Activated CD4-positive, alpha-beta memory T cell treated with anti-CD3 and anti-CD28 coated beads for 36 hours (primary cell): ENCODE measurements around the gene FAM187B. TPM values are rescaled to one million over a fixed set of nuclear protein-coding genes. Genes with fewer than 3 reads are reported as not detected.

Source experiments
- CTCF ChIA-PET: fragments of 350-600 bp; sonication (Branson Sonifier 250); formaldehyde crosslinking; loops from one replicate; lab custom pipeline; 2021; ENCODE audit warnings: antibody characterized with exemption, inconsistent platforms; lab: Charles Lee
- POLR2A ChIA-PET: fragments of 350-600 bp; sonication (Branson Sonifier 250); formaldehyde crosslinking; loops from one replicate; lab custom pipeline; 2021; ENCODE audit warnings: antibody characterized with exemption; lab: Charles Lee
- DNase-seq: peaks from one replicate; pipeline ENCODE4 v3.0.0-alpha.2; 2020
- H3K27ac Mint-ChIP-seq: one replicate; pipeline ENCODE4 v1.8.0; 2021; ENCODE audit warnings: mixed read lengths
- H3K27me3 Mint-ChIP-seq: one replicate; pipeline ENCODE4 v1.8.0; 2021; ENCODE audit warnings: mixed read lengths
- H3K36me3 Mint-ChIP-seq: one replicate; pipeline ENCODE4 v1.8.0; 2021; ENCODE audit warnings: mixed read lengths
- H3K4me1 Mint-ChIP-seq: one replicate; pipeline ENCODE4 v1.8.0; 2021; ENCODE audit warnings: low read depth, mixed read lengths
- H3K4me3 Mint-ChIP-seq: one replicate; pipeline ENCODE4 v1.8.0; 2021; ENCODE audit warnings: mild to moderate bottlenecking, mixed read lengths
- H3K9me3 Mint-ChIP-seq: one replicate; pipeline ENCODE4 v1.8.0; 2021; ENCODE audit warnings: mixed read lengths
- intact Hi-C: fragments of 100-400 bp; cut with micrococcal nuclease; formaldehyde crosslinking; loops from one replicate; pipeline ENCODE4 v1.15.1; 2023
- total RNA-seq, 2 experiments: library from RNA; stranded (reverse); gene quantifications; one replicate each; pipeline ENCODE4 v1.2.3, GENCODE V29; 2021

The FAM187B gene
- total RNA-seq, 2 experiments from 2014 or later = 0.19 TPM; not detected in 1

DNA sequence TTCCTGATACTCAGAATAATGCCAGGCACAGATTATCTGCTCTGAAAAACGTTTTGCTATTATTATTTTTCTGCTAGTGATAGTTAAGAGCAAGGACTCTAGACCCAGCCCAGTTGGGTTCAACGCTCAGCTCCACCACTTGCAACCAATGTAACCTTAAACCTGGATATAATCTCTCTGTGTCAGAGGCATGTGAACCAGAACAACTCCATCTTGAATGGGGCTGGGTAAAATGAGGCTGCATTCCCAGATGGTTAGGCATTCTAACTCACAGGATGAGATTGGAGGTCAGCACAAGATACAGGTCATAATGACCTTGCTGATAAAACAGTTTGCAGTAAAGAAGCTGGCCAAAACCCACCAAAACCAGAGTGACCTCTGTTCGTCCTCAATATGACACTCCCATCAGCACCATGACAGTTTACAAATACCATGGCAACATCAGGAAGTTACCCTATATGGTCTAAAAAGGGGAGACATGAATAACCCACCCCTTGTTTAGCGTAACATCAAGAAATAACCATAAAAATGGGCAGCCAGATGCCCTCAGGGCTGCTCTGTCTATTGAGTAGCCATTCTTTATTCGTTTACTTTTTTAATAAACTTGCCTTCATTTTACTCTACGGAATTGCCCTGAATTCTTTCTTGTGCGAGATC lies 13.6 kb downstream of the FAM187B start:
- H3K27ac Mint-ChIP-seq = peak overlapping the region; percentile 92
- H3K36me3 Mint-ChIP-seq = peaks cover 2% of the 10 kb centered on the region
- DNase-seq = peak; percentile 7
- H3K27me3 Mint-ChIP-seq = no peaks in the 10 kb centered on the region
- intact Hi-C loops = loop anchor here (1.0 to 10.0 kb wide), 6 partner anchors 10 to 497 kb away; partner anchors contain the start of gene USF2
- ChIA-PET POLR2A (interaction anchor here (1.2 to 1.3 kb wide), 2 partner anchors 25 to 60 kb away, joined by 5 to 6 read pairs; partner anchors contain the start of gene FXYD5), CTCF (interaction anchor here (1.0 to 1.9 kb wide), 2 partner anchors 30 to 148 kb away, joined by 4 to 5 read pairs; no protein-coding TSS in a partner anchor)
- H3K4me1 Mint-ChIP-seq = peaks cover 63% of the 10 kb centered on the region
- no peak overlapping the region for H3K4me3 Mint-ChIP-seq
- H3K9me3 Mint-ChIP-seq = peaks cover 16% of the 10 kb centered on the region

DNA sequence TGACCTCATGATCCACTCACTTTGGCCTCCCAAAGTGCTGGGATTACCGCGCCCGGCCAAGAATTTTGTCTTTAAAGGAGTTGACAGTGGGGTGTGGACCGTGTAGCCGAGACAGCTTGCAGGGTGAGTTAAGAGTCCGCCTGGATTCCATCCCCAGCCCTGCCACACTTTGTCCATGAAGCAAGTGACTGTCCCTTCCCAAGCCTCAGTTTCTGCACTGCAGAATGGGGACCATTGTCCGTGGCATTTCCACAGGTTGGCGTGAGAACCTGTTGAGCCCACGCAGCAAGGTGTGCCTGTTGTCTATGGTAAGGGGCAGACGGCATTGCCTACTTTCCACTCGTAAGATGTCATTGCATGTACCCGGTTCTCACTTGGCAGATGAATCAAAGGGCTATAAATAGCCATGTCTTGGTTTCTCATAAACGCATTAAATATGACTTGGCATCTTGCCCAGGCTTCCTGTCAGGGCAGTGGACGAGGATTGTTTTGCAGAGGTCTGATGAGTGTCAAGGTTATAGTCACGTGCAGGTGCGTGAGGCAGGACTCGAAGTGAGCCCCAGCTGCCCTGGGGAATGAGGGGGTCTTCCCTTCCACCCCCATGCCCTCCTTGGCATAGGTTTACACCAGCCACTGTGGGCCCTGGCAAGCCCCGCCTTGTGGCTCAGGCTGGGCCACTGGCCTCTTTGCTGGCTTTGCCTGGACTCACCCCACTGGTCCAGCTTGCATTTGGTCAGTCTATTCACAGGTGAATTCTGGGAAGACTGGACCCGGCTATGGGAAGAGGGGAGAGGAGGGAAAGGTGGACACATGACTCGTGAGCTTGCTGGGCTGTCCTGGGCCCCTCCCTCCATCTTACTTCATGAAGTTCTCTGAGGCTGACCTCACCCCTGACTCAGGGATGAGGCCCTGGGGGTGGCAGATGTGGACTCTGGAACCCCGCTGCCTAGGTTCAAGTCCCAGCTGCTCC lies 14.6 kb downstream of the FAM187B start:
- intact Hi-C loops = loop anchor here (1.0 to 10.0 kb wide), 6 partner anchors 9 to 498 kb away; partner anchors contain the start of gene USF2
- Mint-ChIP-seq H3K4me1 (peaks cover 64% of the 10 kb centered on the region), H3K36me3 (peaks cover 2% of the 10 kb centered on the region), H3K27ac (peak overlapping the region; percentile 92), H3K4me3 (peak overlapping the region; percentile 35), H3K9me3 (peaks cover 10% of the 10 kb centered on the region), H3K27me3 (no peaks in the 10 kb centered on the region)
- DNase-seq = peak; percentile 89
- ChIA-PET POLR2A (interaction anchor here (0.8 to 1.3 kb wide), 3 partner anchors 26 to 73 kb away, joined by 4 to 6 read pairs (median 5); partner anchors contain the start of gene FXYD5), CTCF (interaction anchor here (1.0 to 1.9 kb wide), 2 partner anchors 30 to 147 kb away, joined by 4 to 5 read pairs; no protein-coding TSS in a partner anchor)

DNA sequence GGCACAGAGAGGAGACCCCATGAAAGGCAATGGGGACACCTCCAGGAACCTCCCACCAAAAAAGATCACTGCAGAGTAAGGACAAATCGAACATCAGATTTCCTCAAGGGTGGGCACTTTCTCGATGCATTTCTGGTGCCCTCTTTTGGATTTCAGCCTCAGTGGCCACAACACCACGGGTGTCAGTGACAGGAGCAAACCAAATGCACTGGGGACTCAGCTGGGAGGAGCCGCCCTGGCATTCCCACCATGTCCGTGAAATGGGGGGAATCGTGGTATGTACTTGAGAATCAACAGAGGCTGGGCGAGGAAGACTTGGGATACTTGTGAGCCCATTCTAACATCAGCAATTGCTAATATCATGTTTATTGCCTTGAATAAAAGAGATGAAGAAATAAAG lies 16.3 kb downstream of the FAM187B start:
- CTCF ChIA-PET = no interaction called here
- POLR2A ChIA-PET = no interaction called here
- Mint-ChIP-seq H3K4me1 (peaks cover 77% of the 10 kb centered on the region), H3K9me3 (peaks cover 8% of the 10 kb centered on the region), H3K36me3 (peaks cover 2% of the 10 kb centered on the region), H3K27ac (peak overlapping the region; percentile 92), H3K4me3 (no peak overlapping the region), H3K27me3 (no peaks in the 10 kb centered on the region)
- DNase-seq = no peak
- intact Hi-C loops = loop anchor here (5.0 to 10.0 kb wide), 3 partner anchors 147 to 500 kb away; no protein-coding TSS in a partner anchor

GRCh38 chr19:35211545-35212230 lies 16.9 kb downstream of the FAM187B start:
- peak; percentile 83 for DNase-seq
- intact Hi-C loops = loop anchor here (5.0 to 10.0 kb wide), 3 partner anchors 147 to 501 kb away; no protein-coding TSS in a partner anchor
- peak overlapping the region; percentile 42 for H3K4me3 Mint-ChIP-seq
- CTCF ChIA-PET = interaction anchor here (0.6 kb wide), 2 partner anchors 55 to 69 kb away, joined by 3 to 4 read pairs; no protein-coding TSS in a partner anchor
- POLR2A ChIA-PET = interaction anchor here (0.6 to 1.6 kb wide), 2 partner anchors 28 to 54 kb away, joined by 3 read pairs; no protein-coding TSS in a partner anchor
- H3K27me3 Mint-ChIP-seq = no peaks in the 10 kb centered on the region
- peak overlapping the region; percentile 92 for H3K27ac Mint-ChIP-seq
- H3K4me1 Mint-ChIP-seq = peaks cover 78% of the 10 kb centered on the region
- H3K36me3 Mint-ChIP-seq = peaks cover 2% of the 10 kb centered on the region
- H3K9me3 Mint-ChIP-seq = peaks cover 5% of the 10 kb centered on the region

- POLR2A ChIA-PET = no interaction called here
- H3K9me3 Mint-ChIP-seq = peaks cover 5% of the 10 kb centered on the region
- DNase-seq = no peak
- no peaks in the 10 kb centered on the region for H3K27me3 Mint-ChIP-seq
- H3K4me3 Mint-ChIP-seq = peak overlapping the region; percentile 7
- peaks cover 2% of the 10 kb centered on the region for H3K36me3 Mint-ChIP-seq
- intact Hi-C loops = loop anchor here (5.0 to 10.0 kb wide), 3 partner anchors 145 to 503 kb away; no protein-coding TSS in a partner anchor
- peaks cover 79% of the 10 kb centered on the region for H3K4me1 Mint-ChIP-seq
- peak overlapping the region; percentile 58 for H3K27ac Mint-ChIP-seq
- CTCF ChIA-PET = no interaction called here
Measured at GRCh38 chr19:35209646-35210045, 18.9 kb downstream of the FAM187B start.

DNA sequence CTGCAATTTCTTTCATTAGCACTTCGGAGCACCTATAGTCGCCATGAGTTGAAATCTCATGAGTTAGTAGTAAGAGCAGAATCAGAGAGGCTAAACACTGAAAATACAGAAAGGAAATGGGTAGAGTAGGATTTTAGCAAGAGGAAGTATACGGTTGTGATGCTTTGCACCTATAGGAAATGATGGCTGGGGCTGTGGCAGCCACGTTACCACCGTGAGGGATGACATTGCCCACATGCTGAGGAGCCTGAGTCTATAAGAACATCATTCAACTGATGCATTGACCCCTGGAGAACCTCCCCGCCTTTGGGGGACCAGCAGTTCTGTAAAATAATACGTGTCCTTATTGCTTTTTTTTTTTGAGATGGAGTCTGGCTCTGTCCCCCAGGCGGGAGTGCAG lies 20.4 kb downstream of the FAM187B start:
- peaks cover 2% of the 10 kb centered on the region for H3K36me3 Mint-ChIP-seq
- peaks cover 77% of the 10 kb centered on the region for H3K4me1 Mint-ChIP-seq
- intact Hi-C loops = no loop called here
- no peaks in the 10 kb centered on the region for H3K27me3 Mint-ChIP-seq
- peaks cover 5% of the 10 kb centered on the region for H3K9me3 Mint-ChIP-seq
- H3K4me3 Mint-ChIP-seq = peak overlapping the region; percentile 3
- CTCF ChIA-PET = no interaction called here
- no peak for DNase-seq
- POLR2A ChIA-PET = interaction anchor here (1.0 kb wide), 1 partner anchor 66 kb away, joined by 3 read pairs; no protein-coding TSS in a partner anchor
- peak overlapping the region; percentile 88 for H3K27ac Mint-ChIP-seq

DNA sequence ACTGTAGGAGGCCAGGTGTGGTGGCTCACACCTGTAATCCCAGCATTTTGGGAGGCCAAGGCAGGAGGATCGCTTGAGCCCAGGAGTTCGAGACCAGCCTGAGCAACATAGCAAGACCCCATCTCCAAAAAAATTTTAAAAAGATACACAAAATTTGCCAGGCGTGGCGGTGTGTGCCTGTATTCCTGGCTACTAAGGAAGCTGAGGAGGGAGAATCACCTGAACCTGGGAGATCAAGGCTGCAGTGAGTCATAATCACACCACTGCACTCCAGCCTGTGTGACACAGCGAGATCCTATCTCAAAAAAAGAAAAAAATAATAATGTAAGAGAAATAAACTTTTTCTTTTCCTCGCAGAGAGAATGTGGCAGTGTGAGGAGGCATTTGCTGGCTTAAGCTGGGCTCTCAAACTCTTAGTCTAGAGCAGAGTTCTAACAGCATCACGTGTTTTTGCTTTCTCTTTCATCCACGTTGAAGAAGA lies 21.1 kb downstream of the FAM187B start:
- CTCF ChIA-PET = no interaction called here
- Mint-ChIP-seq H3K27ac (peak overlapping the region; percentile 88), H3K4me1 (peaks cover 77% of the 10 kb centered on the region), H3K36me3 (peaks cover 2% of the 10 kb centered on the region), H3K9me3 (peaks cover 5% of the 10 kb centered on the region), H3K27me3 (no peaks in the 10 kb centered on the region), H3K4me3 (peak overlapping the region; percentile 3)
- POLR2A ChIA-PET = interaction anchor here (1.0 kb wide), 1 partner anchor 65 kb away, joined by 3 read pairs; no protein-coding TSS in a partner anchor
- intact Hi-C loops = loop anchor here (2.0 kb wide), 1 partner anchor 139 kb away; the partner anchor contains the start of gene FFAR1
- DNase-seq = peak; percentile 48

DNA sequence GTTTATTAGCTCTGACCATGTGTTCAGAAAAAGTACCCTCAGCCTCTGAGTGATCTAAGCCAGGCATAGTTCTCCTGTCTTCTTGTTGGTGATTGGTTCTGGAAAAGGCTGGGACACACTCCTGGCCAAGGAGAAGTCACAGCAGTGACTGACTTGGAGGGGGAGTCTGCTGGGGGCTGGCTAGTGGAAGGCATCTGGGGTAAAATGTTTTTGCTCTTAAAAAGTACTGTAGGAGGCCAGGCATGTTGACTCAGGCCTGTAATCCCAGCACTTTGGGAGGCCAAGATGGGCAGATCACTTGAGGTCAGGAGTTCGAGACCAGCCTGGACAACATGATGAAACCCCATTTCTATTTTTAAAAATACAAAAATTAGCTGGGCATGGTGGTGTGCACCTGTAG lies 21.7 kb downstream of the FAM187B start:
- Mint-ChIP-seq H3K27ac (peak overlapping the region; percentile 88), H3K4me1 (peaks cover 74% of the 10 kb centered on the region), H3K4me3 (peak overlapping the region; percentile 50), H3K36me3 (peaks cover 2% of the 10 kb centered on the region), H3K27me3 (no peaks in the 10 kb centered on the region), H3K9me3 (peaks cover 5% of the 10 kb centered on the region)
- intact Hi-C loops = loop anchor here (2.0 kb wide), 1 partner anchor 140 kb away; the partner anchor contains the start of gene FFAR1
- ChIA-PET CTCF (no interaction called here), POLR2A (interaction anchor here (1.0 kb wide), 1 partner anchor 37 kb away, joined by 3 read pairs; no protein-coding TSS in a partner anchor)
- no peak for DNase-seq

GRCh38 chr19:35206379-35206778 lies 22.2 kb downstream of the FAM187B start:
- no peaks in the 10 kb centered on the region for H3K27me3 Mint-ChIP-seq
- H3K4me1 Mint-ChIP-seq = peaks cover 71% of the 10 kb centered on the region
- DNase-seq = peak; percentile 60
- peak overlapping the region; percentile 88 for H3K27ac Mint-ChIP-seq
- H3K4me3 Mint-ChIP-seq = peak overlapping the region; percentile 2
- H3K36me3 Mint-ChIP-seq = peaks cover 2% of the 10 kb centered on the region
- intact Hi-C loops = loop anchor here (2.0 kb wide), 1 partner anchor 140 kb away; the partner anchor contains the start of gene FFAR1
- ChIA-PET CTCF (no interaction called here), POLR2A (interaction anchor here (0.7 to 1.0 kb wide), 2 partner anchors 36 to 44 kb away, joined by 3 read pairs; no protein-coding TSS in a partner anchor)
- H3K9me3 Mint-ChIP-seq = peaks cover 5% of the 10 kb centered on the region

DNA sequence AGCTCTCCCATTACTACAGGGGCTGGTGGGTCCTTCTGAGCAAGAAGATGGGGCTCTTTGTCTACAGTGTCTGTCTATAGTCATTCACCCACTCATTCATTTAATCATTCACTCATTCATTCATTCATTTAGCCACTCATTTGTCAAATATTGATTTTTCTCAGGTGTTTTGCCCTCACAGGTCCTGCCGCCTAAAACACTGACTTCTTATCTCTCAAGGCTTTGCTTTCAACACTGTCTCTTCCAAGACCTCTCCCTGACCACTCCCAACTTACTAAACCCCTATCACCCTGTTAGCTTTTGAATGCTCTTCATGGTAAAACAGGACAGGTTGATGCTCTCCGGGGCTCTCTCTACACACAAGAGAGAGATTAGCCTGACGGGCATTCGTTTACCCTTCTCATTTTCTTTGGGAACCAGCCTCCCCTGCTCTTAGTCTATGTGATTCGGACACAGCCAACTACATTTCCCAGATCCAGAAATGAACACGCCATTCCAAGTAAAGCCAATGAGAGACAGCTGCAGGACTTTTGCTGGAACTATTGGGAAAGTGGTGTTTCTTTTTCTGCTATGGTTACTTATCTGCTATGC lies 22.7 kb downstream of the FAM187B start:
- POLR2A ChIA-PET = interaction anchor here (0.7 to 1.0 kb wide), 2 partner anchors 36 to 45 kb away, joined by 3 read pairs; no protein-coding TSS in a partner anchor
- Mint-ChIP-seq H3K36me3 (peaks cover 2% of the 10 kb centered on the region), H3K27me3 (no peaks in the 10 kb centered on the region), H3K4me1 (peaks cover 74% of the 10 kb centered on the region), H3K27ac (peak overlapping the region; percentile 88), H3K4me3 (peak overlapping the region; percentile 2), H3K9me3 (peaks cover 5% of the 10 kb centered on the region)
- no peak for DNase-seq
- CTCF ChIA-PET = interaction anchor here (0.6 kb wide), 1 partner anchor 26 kb away, joined by 3 read pairs; no protein-coding TSS in a partner anchor
- intact Hi-C loops = loop anchor here (1.0 to 2.0 kb wide), 2 partner anchors 8 to 141 kb away; partner anchors contain the start of gene FFAR1
